GM10266 (cell line): Measurements from ENCODE around the gene SLC35A2.

Experiments used
- DNase-seq: peaks from one replicate; pipeline ENCODE4 v3.0.0; 2012; ENCODE audit errors: extremely low spot score
- CTCF ChIP-seq: IDR thresholded peaks from 2 replicates; pipeline ENCODE4 v1.5.1; 2012; ENCODE audit warnings: mild to moderate bottlenecking, low read depth; ENCODE audit not compliant: control insufficient read depth, insufficient read depth; ENCODE audit errors: missing control alignments

Gene SLC35A2

DNA sequence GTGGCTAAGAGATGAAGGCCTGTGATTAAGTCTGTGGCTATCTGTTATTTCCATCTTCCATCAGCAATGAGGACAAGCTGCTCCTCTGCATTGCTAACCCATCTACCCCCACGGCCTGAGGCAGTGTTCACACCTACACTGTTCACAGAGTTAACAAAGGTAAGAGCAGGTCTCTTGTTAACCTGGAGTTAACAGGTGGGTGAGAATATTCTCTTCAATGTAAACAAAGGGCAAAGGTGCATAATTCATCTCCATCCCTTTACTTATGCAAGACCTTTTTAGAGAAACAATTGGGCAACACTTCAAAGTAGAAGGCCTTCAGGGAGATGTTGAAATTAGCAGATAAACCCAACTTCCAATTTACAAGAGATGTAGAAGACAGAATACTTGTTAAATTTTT is 2.8 kb downstream of the SLC35A2 start:
- TF ChIP-seq CTCF = no peak
- no peak for DNase-seq

DNA sequence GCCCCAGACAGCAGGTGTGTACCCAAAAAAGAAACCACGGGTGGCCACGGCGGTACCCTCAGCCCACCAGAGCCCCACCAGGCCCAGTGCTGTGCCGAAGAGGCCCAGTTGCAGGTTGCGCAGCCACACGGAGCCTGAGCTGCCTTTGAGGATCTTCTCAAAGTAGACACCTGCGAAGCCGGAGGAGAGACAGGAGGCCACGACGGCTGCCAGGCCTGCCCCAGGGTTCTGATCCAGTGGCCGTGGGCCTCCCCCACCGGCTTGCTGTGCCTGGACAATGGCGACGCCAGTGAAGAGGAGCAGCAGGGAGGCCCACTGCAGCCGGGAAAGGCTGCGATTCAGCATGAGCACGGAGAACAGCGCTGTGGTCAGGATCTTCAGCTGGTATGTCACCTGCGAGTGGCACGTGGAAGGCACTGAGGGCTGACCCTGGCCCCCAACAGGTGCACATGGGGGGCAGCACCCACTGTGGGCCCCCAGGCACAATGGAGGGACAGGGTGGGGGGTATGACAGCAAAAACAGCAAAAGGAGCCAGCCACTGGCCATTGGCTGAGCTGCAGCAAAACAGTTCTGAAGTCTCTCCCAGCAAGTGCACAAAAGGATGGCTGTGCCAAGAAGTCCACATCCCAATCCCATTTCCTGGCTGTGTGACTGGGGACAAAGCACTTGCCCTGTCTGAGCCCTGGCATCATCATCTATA is 6.2 kb downstream of the SLC35A2 start:
- no peak for TF ChIP-seq CTCF
- DNase-seq = no peak

GRCh38 chrX:48904626-48905025 is 6.8 kb downstream of the SLC35A2 start:
- no peak for DNase-seq
- TF ChIP-seq CTCF = no peak

- no peak for DNase-seq
- no peak for TF ChIP-seq CTCF
Observed at GRCh38 chrX:48904180-48904579, 7.3 kb downstream of the SLC35A2 start.

GRCh38 chrX:48903290-48903689 is 8.2 kb downstream of the SLC35A2 start:
- no peak for TF ChIP-seq CTCF
- DNase-seq = no peak

DNA sequence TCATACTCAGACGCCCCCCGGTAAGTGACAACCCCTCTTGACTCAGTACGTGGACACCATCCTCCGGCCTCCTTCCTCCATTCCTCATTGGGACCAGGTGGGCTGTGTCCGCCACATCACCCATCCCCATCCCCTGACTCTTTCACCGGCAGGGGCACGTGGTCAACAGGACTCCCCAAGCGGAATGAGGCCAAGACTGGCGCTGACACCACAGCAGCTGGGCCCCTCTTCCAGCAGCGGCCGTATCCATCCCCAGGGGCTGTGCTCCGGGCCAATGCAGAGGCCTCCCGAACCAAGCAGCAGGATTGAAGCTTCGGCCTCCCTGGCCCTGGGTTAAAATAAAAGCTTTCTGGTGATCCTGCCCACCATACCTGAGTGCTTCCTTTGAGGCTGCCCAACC is 8.7 kb downstream of the SLC35A2 start:
- no peak for TF ChIP-seq CTCF
- DNase-seq = no peak

- no peak for DNase-seq
- no peak for TF ChIP-seq CTCF
Observed at GRCh38 chrX:48902135-48902534, 9.3 kb downstream of the SLC35A2 start.
